Activated naive CD4-positive, alpha-beta T cell treated with anti-CD3 and anti-CD28 coated beads, Interleukin-2, amount 10 ng/mL, durations not matched to agents 7 days and 5 days (primary cell): ENCODE data around the gene CUL2.
"Not testable (repeated sequence)": the region's sequence is repeated elsewhere in the genome, so short reads cannot be mapped to it uniquely, and the experiment has no call there.

Source experiments
- CTCF ChIA-PET: fragments of 350-600 bp; sonication (Branson Sonifier 250); formaldehyde crosslinking; loops from one replicate; lab custom pipeline; 2021; ENCODE audit warnings: antibody characterized with exemption; lab: Charles Lee
- DNase-seq: peaks from one replicate; pipeline ENCODE4 v3.0.0-alpha.2; 2020
- H3K27ac Mint-ChIP-seq: one replicate; pipeline ENCODE4 v1.8.0; 2021; ENCODE audit warnings: mild to moderate bottlenecking, moderate library complexity, mixed read lengths
- H3K27me3 Mint-ChIP-seq: one replicate; pipeline ENCODE4 v1.8.0; 2021; ENCODE audit warnings: mild to moderate bottlenecking, mixed read lengths
- H3K36me3 Mint-ChIP-seq: one replicate; pipeline ENCODE4 v1.8.0; 2021; ENCODE audit warnings: mixed read lengths
- H3K4me1 Mint-ChIP-seq: one replicate; pipeline ENCODE4 v1.8.0; 2021; ENCODE audit warnings: mixed read lengths
- H3K4me3 Mint-ChIP-seq: one replicate; pipeline ENCODE4 v1.8.0; 2021; ENCODE audit warnings: mild to moderate bottlenecking, moderate library complexity, mixed read lengths
- H3K9me3 Mint-ChIP-seq: one replicate; pipeline ENCODE4 v1.8.0; 2021; ENCODE audit warnings: mixed read lengths

CUL2 gene

GRCh38 chr10:35059481-35059880 lies 30.7 kb downstream of the CUL2 start:
- Mint-ChIP-seq H3K4me3 (no peak overlapping the region), H3K27ac (no peak overlapping the region), H3K4me1 (peaks cover 3% of the 10 kb centered on the region), H3K36me3 (peaks cover 45% of the 10 kb centered on the region), H3K27me3 (no peaks in the 10 kb centered on the region), H3K9me3 (no peaks in the 10 kb centered on the region)
- DNase-seq, result no peak
- CTCF ChIA-PET, result no interaction called here

DNA sequence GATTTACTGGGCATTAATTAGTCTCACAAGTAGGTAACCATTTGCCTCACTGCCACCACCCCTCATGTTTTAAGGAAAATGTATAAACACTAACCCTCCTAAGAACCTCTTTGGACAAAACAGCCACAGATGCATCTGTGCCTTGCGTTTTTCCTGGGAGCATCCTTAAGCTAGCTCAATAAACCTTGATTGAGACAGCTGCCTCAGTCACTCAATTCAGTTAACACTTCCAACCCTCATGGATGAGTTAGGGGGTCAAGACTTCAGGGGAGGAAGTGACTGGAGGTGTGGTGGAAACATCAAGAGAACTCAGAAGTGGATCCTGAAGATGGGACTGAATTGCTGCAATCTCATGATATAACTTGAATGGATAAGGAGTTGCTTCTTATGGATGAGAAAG lies 31.5 kb downstream of the CUL2 start:
- DNase-seq, result no peak
- H3K4me1 Mint-ChIP-seq, result peaks cover 3% of the 10 kb centered on the region
- H3K9me3 Mint-ChIP-seq, result no peaks in the 10 kb centered on the region
- CTCF ChIA-PET, result no interaction called here
- no peaks in the 10 kb centered on the region for H3K27me3 Mint-ChIP-seq
- no peak overlapping the region for H3K27ac Mint-ChIP-seq
- no peak overlapping the region for H3K4me3 Mint-ChIP-seq
- peaks cover 45% of the 10 kb centered on the region for H3K36me3 Mint-ChIP-seq

GRCh38 chr10:35058134-35058533 lies 32.0 kb downstream of the CUL2 start:
- Mint-ChIP-seq H3K27ac (no peak overlapping the region), H3K36me3 (peaks cover 45% of the 10 kb centered on the region)
- DNase-seq, result no peak

DNA sequence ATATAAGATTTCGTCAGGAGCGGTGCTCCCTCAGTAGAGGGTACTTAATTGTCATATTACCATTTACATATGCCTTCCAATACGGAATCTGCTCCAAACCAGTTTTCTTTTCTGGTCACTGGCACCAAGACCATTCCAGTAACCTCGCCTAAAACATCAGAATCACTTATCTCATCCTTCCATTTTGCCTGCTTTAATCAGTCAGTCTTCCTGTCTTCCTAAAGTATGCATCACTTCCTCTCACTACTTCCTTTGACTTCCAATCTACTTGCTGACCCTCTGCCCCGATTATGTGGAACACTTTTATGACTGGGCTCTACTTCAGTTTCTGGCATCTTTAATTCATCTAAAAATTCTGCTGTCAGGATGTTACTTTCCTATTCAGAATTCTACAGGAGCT lies 33.5 kb downstream of the CUL2 start:
- no peak overlapping the region for H3K27ac Mint-ChIP-seq
- peaks cover 45% of the 10 kb centered on the region for H3K36me3 Mint-ChIP-seq
- H3K27me3 Mint-ChIP-seq, result no peaks in the 10 kb centered on the region
- H3K4me3 Mint-ChIP-seq, result no peak overlapping the region
- H3K9me3 Mint-ChIP-seq, result no peaks in the 10 kb centered on the region
- DNase-seq, result no peak
- H3K4me1 Mint-ChIP-seq, result peaks cover 3% of the 10 kb centered on the region
- CTCF ChIA-PET, result no interaction called here

More at GRCh38 chr10:35058134-35058533, 32.0 kb downstream of the CUL2 start:
- peaks cover 3% of the 10 kb centered on the region for H3K4me1 Mint-ChIP-seq
- no peaks in the 10 kb centered on the region for H3K27me3 Mint-ChIP-seq
- H3K9me3 Mint-ChIP-seq, result no peaks in the 10 kb centered on the region
- CTCF ChIA-PET, result no interaction called here
- no peak overlapping the region for H3K4me3 Mint-ChIP-seq

- CTCF ChIA-PET, result no interaction called here
Observed at GRCh38 chr10:35056133-35056532, 34.0 kb downstream of the CUL2 start.

DNA sequence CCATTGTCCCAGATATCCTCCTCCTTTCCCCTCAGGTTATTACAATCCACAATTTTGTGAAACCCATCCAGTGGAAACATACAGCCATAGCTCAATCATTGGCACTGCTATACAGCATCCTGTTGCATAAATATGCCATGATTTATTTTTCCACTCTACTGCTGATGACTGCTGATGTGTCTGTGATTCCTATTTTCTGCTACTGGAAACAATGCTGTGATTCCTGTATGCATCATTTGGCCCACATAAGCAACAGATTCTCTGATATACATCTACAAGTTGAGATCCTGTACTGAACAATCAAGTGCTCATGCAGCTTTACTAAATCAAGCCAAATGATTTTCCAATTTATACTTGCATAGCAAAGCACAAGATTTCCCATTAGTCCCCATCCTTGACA lies 39.6 kb downstream of the CUL2 start:
- no peaks in the 10 kb centered on the region for H3K4me1 Mint-ChIP-seq
- CTCF ChIA-PET, result no interaction called here
- H3K27ac Mint-ChIP-seq, result no peak overlapping the region
- H3K36me3 Mint-ChIP-seq, result peaks cover 42% of the 10 kb centered on the region
- no peaks in the 10 kb centered on the region for H3K27me3 Mint-ChIP-seq
- DNase-seq, result no peak
- no peaks in the 10 kb centered on the region for H3K9me3 Mint-ChIP-seq
- no peak overlapping the region for H3K4me3 Mint-ChIP-seq

More at GRCh38 chr10:35056133-35056532, 34.0 kb downstream of the CUL2 start:
- Mint-ChIP-seq H3K4me3 (no peak overlapping the region), H3K27me3 (no peaks in the 10 kb centered on the region), H3K4me1 (peaks cover 3% of the 10 kb centered on the region), H3K9me3 (no peaks in the 10 kb centered on the region), H3K36me3 (peaks cover 43% of the 10 kb centered on the region), H3K27ac (no peak overlapping the region)
- no peak for DNase-seq

GRCh38 chr10:35046074-35046473 lies 44.1 kb downstream of the CUL2 start:
- no peak for DNase-seq
- Mint-ChIP-seq H3K27ac (peak overlapping the region; percentile 8), H3K36me3 (peaks cover 56% of the 10 kb centered on the region), H3K4me3 (no peak overlapping the region), H3K9me3 (no peaks in the 10 kb centered on the region), H3K4me1 (no peaks in the 10 kb centered on the region), H3K27me3 (no peaks in the 10 kb centered on the region)
- CTCF ChIA-PET, result interaction anchor here (1.1 to 1.4 kb wide), 2 partner anchors 50 to 51 kb away, joined by 3 read pairs; no protein-coding TSS in a partner anchor

DNA sequence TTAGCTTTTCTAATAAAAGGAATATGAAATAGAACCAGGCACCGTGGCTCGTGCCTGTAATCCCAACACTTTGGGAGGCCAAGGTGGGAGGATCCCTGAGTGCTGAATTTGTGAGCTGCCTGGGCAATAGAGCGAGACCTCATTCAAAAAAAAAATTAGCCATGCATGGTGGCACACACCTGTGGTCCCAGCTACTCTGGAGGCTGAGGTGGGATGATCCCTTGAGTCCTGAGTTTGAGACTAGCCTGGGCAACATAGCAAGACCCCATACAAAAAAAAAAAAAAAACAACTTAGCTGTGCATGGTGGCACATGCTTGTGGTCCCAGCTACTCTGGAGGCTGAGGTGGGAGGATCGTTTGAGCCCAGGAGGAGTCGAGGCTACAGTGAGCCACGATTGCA lies 44.9 kb downstream of the CUL2 start:
- not testable (repeated sequence) for H3K4me1 Mint-ChIP-seq, H3K4me3 Mint-ChIP-seq, H3K9me3 Mint-ChIP-seq, H3K27me3 Mint-ChIP-seq, H3K27ac Mint-ChIP-seq, DNase-seq
- peaks cover 50% of the 10 kb centered on the region for H3K36me3 Mint-ChIP-seq
- CTCF ChIA-PET, result interaction anchor here (1.1 to 1.4 kb wide), 2 partner anchors 51 kb away, joined by 3 read pairs; no protein-coding TSS in a partner anchor

DNA sequence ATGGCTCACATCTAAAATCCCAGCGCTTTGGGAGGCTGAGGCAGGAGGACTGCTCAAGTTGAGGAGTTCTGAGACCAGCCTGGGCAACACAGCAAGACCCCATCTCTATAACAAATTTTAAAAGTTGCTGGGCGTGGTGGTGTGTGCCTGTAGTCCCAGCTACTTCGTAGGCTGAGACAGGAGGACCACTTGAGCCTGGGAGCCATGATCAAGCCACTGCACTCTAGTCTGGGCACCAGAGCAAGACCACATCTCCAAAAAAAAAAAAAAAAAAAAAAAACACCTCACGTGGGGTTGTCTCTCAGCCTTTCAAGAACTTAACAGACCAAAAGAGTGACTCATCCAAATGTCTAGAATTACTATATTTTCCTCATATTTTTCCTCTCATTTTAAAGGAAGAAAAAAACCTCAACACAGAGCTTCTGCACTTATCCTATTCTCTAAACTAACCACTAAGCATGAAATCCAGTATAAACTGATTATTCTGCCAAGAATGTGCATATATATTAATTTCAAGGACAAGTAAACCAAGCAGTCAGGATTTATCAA lies 46.3 kb downstream of the CUL2 start:
- DNase-seq, result no peak
- H3K4me1 Mint-ChIP-seq, result no peaks in the 10 kb centered on the region
- H3K27ac Mint-ChIP-seq, result no peak overlapping the region
- H3K27me3 Mint-ChIP-seq, result no peaks in the 10 kb centered on the region
- peaks cover 43% of the 10 kb centered on the region for H3K36me3 Mint-ChIP-seq
- H3K4me3 Mint-ChIP-seq, result no peak overlapping the region
- CTCF ChIA-PET, result interaction anchor here (1.0 kb wide), 1 partner anchor 10 kb away, joined by 4 read pairs; no protein-coding TSS in a partner anchor
- H3K9me3 Mint-ChIP-seq, result no peaks in the 10 kb centered on the region

- no peaks in the 10 kb centered on the region for H3K27me3 Mint-ChIP-seq
- H3K4me1 Mint-ChIP-seq, result no peaks in the 10 kb centered on the region
- H3K9me3 Mint-ChIP-seq, result no peaks in the 10 kb centered on the region
- no peak overlapping the region for H3K4me3 Mint-ChIP-seq
- H3K27ac Mint-ChIP-seq, result no peak overlapping the region
- CTCF ChIA-PET, result no interaction called here
- peaks cover 38% of the 10 kb centered on the region for H3K36me3 Mint-ChIP-seq
- no peak for DNase-seq
Observed at GRCh38 chr10:35042783-35043182, 47.4 kb downstream of the CUL2 start.

DNA sequence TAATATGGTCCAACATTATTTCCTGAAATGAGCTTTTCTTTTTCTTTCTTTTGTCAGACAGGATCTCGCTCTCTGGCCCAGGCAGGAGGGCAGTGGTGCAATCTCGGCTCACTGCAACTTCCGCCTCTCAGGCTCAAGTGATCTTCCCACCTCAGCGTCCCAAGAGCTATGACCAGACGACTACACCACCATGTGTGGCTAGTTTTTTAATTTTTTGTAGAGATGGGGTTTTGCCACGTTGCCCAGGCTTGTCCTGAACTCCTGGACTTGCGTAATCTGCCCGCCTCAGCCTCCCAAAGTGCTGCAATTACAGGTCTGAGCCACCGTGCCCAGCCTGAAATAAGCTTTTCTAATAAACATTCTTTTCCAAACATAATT lies 48.6 kb downstream of the CUL2 start:
- Mint-ChIP-seq H3K9me3 (no peaks in the 10 kb centered on the region), H3K36me3 (peaks cover 42% of the 10 kb centered on the region)
- CTCF ChIA-PET, result no interaction called here

GRCh38 chr10:35040760-35041501 lies 49.2 kb downstream of the CUL2 start:
- Mint-ChIP-seq H3K4me1 (peaks cover 1% of the 10 kb centered on the region), H3K9me3 (no peaks in the 10 kb centered on the region), H3K36me3 (peaks cover 44% of the 10 kb centered on the region), H3K4me3 (no peak overlapping the region), H3K27me3 (no peaks in the 10 kb centered on the region), H3K27ac (no peak overlapping the region)
- DNase-seq, result no peak
- CTCF ChIA-PET, result no interaction called here

More for the DNA sequence above, 48.6 kb downstream of the CUL2 start:
- Mint-ChIP-seq H3K4me3 (no peak overlapping the region), H3K27me3 (no peaks in the 10 kb centered on the region), H3K27ac (no peak overlapping the region), H3K4me1 (no peaks in the 10 kb centered on the region)
- no peak for DNase-seq

- DNase-seq, result no peak
- Mint-ChIP-seq H3K27me3 (no peaks in the 10 kb centered on the region), H3K9me3 (no peaks in the 10 kb centered on the region), H3K36me3 (peaks cover 44% of the 10 kb centered on the region), H3K4me3 (no peak overlapping the region), H3K27ac (no peak overlapping the region), H3K4me1 (peaks cover 7% of the 10 kb centered on the region)
- CTCF ChIA-PET, result no interaction called here
Observed at GRCh38 chr10:35037104-35037503, 53.0 kb downstream of the CUL2 start.

GRCh38 chr10:35035606-35036005 lies 54.5 kb downstream of the CUL2 start:
- H3K27me3 Mint-ChIP-seq, result no peaks in the 10 kb centered on the region
- H3K36me3 Mint-ChIP-seq, result peaks cover 40% of the 10 kb centered on the region
- no peak overlapping the region for H3K27ac Mint-ChIP-seq
- no peak for DNase-seq
- CTCF ChIA-PET, result interaction anchor here (1.8 kb wide), 1 partner anchor 10 kb away, joined by 5 read pairs; no protein-coding TSS in a partner anchor
- no peaks in the 10 kb centered on the region for H3K9me3 Mint-ChIP-seq
- H3K4me3 Mint-ChIP-seq, result no peak overlapping the region
- H3K4me1 Mint-ChIP-seq, result peaks cover 7% of the 10 kb centered on the region

GRCh38 chr10:35027567-35027966 lies 62.6 kb downstream of the CUL2 start:
- Mint-ChIP-seq H3K27me3 (no peaks in the 10 kb centered on the region), H3K9me3 (no peaks in the 10 kb centered on the region), H3K4me3 (no peak overlapping the region), H3K36me3 (peaks cover 39% of the 10 kb centered on the region), H3K4me1 (no peaks in the 10 kb centered on the region), H3K27ac (no peak overlapping the region)
- CTCF ChIA-PET, result interaction anchor here (0.8 to 3.6 kb wide), 2 partner anchors 33 to 322 kb away, joined by 3 to 22 read pairs; no protein-coding TSS in a partner anchor
- DNase-seq, result no peak
